Brain pericyte (primary cell): ENCODE results near the gene SUGT1.
"Not testable (repeated sequence)": the region's sequence is repeated elsewhere in the genome, so short reads cannot be mapped to it uniquely, and the experiment has no call there.

Source experiments
- DNase-seq: peaks from one replicate; pipeline ENCODE4 v3.0.0-alpha.2; 2012; ENCODE audit warnings: low read depth, low spot score

Gene SUGT1

GRCh38 chr13:52669677-52670076 lies 17.0 kb downstream of the SUGT1 start:
- DNase-seq: no peak

- DNase-seq: no peak
Measured at GRCh38 chr13:52670726-52671125, 18.1 kb downstream of the SUGT1 start.

GRCh38 chr13:52673465-52673864 lies 20.8 kb downstream of the SUGT1 start:
- no peak for DNase-seq

DNA sequence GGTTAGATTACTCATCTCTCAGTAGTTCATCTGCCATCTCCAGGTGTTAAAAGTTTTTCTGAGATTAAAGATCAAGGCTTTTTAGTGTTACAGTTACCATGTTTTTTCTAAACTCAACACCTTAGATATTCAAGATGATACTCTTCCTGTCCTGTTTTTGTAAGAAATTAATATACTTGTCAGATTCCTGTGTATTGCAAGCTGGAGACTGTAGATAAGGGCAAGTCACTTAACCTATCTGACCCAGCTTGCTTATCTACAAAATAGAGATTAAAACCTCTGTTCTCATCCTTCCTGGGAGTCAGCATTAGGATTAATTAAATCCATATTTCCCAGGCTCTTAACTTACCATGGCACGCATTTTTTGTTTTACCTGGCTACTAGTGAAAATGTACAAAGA lies 25.2 kb downstream of the SUGT1 start:
- no peak for DNase-seq

GRCh38 chr13:52685806-52686205 lies 33.2 kb downstream of the SUGT1 start:
- not testable (repeated sequence) for DNase-seq

GRCh38 chr13:52686376-52686775 lies 33.7 kb downstream of the SUGT1 start:
- no peak for DNase-seq

DNA sequence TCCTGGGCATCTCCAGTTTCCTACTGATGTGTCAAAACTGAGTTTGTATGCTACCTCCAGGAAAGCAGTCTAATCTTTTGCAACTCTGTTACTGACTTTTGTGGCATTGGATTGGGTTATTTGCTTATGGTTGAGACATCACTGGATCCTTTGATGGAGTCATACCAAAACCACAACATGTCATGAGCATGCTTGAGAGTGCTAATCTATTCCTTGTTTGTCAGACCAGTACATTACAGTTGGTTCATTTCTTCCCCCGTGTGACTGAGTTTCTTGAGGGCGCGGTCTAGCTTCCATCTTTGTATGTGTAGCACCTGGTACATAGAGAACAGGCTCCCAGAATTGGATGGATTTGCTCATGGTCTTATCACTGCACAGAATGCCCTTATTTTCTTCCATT lies 43.2 kb downstream of the SUGT1 start:
- no peak for DNase-seq

DNA sequence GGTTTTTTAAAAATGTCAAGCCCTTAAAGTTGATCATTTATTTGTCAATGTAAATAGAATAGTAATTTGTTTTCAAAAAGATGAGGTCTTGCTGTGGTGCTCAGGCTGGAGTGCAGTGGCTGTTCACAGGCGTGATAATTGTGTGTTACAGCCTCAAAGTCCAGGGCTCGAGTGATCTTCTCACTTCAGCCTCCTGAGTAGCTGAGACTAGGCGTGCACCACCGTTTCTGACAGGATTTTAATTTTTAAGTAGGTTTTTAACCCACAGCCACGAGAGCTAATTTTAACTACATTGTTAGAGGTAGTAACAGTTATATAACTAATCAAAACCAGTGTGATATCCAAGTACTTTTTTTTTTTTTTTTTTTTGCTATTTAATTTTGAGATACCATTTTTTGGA lies 43.9 kb downstream of the SUGT1 start:
- no peak for DNase-seq

- no peak for DNase-seq
Measured at GRCh38 chr13:52701728-52702465, 49.3 kb downstream of the SUGT1 start.

DNA sequence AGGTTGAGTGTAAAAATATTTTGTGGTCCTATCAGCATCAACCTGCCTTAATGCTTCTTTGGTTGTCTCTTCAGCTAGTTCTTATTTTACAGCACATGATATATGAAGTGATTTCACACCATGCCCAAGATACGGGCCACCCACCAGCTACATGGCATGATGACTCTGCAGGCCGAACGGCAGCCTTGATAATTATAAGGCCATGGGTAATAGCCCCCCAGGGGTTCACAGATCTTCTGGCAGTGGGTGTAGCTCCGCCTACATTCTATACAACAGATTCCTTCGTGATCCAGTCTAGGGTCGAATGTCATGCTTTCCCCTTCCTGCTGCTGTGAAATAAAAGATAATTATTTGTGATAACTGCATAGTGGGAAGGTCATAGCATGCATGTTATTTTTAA lies 50.8 kb downstream of the SUGT1 start:
- no peak for DNase-seq

DNA sequence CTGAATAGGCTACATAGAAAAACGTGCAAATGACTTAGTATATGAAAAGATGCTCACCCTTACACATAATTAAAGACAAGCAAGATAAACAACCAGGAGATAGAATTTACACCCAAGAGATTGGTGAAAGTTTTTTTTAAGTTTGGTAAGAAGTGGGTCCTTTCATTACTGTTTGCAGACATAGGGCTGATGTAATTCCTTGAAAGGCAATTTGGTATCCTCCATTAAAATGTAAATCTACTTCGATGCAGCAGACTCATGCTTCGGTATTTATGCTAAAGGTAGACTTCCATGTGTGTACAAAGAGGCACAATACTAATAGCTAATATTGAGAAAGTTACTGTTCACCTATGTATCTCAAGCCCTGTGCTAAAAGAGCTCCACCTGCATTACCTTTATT lies 53.4 kb downstream of the SUGT1 start:
- no peak for DNase-seq

DNA sequence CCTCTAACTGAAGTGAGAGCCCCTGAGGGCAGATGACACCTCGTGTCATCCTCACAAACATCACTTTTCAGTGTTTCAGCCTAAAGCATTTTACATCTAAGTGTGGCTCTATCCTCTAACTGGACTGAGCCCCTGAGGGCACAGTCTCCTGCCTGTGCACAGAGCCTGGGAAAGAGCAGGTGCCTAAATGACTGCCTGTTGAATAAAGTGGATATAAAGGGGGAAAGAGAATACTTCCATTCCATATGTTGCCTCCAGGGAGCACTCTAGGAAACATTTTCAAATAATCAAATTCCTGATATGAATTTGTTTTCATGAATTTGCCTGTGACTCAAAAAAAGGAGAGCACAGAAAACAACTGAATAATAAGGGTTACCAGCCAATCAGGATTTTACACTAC lies 54.7 kb downstream of the SUGT1 start:
- no peak for DNase-seq

GRCh38 chr13:52708266-52708665 lies 55.6 kb downstream of the SUGT1 start:
- DNase-seq: not testable (repeated sequence)

- DNase-seq: no peak
Measured at GRCh38 chr13:52711286-52711685, 58.6 kb downstream of the SUGT1 start.

DNA sequence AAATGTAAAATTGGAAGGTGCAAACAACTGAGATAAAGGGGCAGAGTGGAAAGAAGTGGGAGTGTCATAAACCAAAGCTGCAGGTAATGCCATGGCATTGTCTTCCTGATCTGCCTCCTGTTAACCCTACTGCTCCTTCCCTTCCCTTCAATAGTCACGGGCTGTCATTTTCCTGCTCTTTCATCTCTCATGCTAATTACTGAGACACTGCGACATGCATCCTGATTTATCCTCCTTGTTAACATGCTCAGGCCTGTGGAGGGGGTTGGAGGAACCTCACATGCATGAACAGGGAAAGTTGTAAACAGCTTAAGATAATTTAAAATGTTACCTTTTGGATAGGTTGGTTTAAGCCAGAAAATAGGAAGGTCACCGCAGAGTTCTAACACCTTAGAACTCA lies 59.7 kb downstream of the SUGT1 start:
- no peak for DNase-seq

DNA sequence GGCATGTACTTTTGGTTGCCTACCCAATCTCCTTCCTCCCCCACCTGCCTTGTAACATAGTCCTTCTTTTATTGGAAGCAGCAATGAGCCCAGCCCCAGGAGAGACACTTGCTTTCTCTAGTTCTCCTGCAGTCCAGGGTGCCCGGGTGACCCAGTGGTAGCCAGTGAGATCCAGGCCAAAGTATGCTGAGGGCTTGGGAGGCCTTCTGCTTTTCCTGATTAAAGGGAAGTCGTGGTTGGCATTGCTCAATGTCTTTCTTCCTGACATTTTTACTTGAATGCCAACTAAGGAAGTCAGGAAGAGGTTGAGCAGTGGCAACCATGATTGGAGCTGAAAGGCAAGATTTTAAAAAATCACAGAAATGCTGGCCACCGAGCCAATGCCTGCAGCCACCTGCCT lies 61.3 kb downstream of the SUGT1 start:
- no peak for DNase-seq

DNA sequence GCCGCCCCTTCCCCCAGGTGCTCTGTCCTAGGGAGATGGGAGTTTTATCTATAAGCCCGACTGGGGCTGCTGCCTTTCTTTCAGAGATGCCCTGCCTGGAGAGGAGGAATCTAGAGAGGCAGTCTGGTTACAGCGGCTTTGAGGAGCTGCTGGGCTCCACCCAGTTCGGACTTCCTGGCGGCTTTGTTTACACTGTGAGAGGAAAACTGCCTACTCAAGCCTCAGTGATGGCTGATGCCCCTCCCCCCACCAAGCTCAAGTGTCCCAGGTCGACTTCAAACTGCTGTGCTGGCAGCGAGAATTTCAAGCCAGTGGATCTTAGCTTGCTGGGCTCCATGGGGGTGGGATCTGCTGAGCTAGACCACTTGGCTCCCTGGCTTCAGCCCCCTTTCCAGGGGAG lies 68.3 kb downstream of the SUGT1 start:
- DNase-seq: not testable (repeated sequence)

DNA sequence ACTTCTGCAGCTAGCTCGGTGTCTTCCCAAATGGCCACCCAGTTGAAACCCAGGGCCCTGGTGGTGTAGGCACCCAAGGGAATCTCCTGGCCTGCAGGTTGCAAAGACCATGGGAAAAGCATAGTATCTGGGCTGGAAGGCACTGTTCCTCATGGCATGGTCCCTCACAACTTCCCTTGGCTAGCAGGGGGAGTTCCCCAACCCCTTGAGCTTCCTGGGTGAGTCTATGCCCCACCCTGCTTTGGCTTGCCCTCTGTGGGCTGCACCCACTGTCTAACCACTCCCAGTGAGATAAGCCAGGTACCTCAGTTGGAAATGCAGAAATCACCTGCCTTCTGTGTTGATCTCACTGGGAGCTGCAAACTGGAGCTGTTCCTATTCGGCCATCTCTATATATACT lies 68.7 kb downstream of the SUGT1 start:
- not testable (repeated sequence) for DNase-seq

DNA sequence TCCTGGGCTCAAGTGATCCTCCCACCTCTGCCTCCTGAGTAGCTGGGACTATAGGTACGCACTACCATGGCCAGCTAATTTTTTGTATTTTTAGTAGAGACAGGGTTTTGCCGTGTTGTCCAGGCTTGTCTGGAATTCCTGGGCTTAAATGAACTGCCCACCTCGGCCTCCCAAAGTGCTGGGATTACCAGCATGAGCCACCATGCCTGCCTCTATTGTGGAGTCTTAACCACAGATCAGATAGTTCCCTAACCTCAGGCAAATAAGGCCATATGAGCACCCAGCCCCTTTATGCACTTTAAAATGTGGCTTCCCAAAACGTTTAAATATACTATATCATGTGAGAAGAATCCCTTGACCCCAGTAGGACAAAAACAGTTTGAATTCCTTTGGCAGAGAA lies 70.5 kb downstream of the SUGT1 start:
- DNase-seq: no peak

GRCh38 chr13:52725302-52725701 lies 72.7 kb downstream of the SUGT1 start:
- DNase-seq: no peak

GRCh38 chr13:52726258-52726657 lies 73.6 kb downstream of the SUGT1 start:
- DNase-seq: no peak

DNA sequence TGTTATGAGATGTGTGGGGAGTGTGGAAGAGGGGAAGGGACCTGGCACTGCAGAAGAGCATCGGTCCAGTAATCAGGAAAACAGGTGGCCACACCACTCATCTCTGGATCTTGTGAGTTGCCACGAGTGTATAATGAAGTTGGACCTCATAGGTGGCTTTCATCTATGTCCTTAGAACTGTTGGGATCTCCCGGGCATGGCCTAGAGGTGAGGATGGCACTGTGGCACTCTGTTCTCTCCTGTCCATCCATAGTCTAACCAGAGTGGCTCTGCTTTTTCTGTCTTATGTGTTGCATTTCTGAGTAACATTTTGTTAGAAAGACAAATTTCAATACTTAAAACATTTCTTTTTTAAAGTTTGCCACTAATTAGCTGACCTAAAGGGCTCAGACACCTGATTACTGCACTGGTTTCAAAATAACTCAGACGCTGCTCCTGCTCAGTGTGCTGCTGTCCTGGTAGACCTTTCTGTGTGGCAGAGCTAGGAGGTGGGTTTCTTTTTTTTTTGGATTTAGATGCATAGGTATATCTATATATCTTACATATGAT lies 81.5 kb downstream of the SUGT1 start:
- no peak for DNase-seq

GRCh38 chr13:52736891-52737290 lies 84.3 kb downstream of the SUGT1 start:
- DNase-seq: no peak

- DNase-seq: no peak
Measured at GRCh38 chr13:52737451-52737850, 84.8 kb downstream of the SUGT1 start.
